GM12874 (cell line): ENCODE results near the gene SMIM33.

Source experiments
- TF ChIP-seq, protein P1 (sequence below): IDR thresholded peaks from 2 replicates; pipeline ENCODE4 v1.5.1; 2011; ENCODE audit warnings: low read depth, mild to moderate bottlenecking, control low read depth, low read length, moderate library complexity; ENCODE audit not compliant: insufficient read depth

Gene SMIM33

DNA sequence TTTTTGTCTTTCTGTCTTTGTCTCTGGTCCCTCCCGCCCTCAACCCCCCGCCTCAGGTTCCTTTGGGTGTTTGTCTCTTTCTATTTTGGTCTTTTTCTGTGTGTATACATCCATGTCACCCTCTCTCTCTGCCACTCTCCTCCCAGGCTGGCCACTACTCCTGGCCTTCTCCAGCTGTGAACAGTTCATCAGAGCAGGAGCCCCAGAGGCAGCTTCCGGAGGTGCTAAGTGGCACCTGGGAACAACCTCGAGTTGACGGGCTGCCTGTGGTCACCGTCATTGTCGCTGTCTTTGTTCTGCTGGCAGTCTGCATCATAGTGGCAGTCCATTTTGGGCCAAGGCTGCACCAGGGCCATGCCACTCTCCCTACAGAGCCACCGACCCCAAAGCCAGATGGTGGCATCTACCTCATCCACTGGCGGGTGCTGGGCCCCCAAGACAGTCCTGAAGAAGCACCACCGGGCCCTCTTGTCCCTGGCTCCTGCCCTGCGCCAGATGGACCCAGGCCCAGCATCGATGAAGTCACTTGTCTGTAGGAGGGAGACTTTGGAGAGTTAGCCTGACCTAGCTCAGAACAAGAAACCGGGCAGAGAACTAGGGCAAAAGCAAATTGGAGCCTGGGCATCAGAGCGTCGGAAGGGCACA, 1.7 kb downstream of the SMIM33 start:
- TF ChIP-seq, protein P1, sequence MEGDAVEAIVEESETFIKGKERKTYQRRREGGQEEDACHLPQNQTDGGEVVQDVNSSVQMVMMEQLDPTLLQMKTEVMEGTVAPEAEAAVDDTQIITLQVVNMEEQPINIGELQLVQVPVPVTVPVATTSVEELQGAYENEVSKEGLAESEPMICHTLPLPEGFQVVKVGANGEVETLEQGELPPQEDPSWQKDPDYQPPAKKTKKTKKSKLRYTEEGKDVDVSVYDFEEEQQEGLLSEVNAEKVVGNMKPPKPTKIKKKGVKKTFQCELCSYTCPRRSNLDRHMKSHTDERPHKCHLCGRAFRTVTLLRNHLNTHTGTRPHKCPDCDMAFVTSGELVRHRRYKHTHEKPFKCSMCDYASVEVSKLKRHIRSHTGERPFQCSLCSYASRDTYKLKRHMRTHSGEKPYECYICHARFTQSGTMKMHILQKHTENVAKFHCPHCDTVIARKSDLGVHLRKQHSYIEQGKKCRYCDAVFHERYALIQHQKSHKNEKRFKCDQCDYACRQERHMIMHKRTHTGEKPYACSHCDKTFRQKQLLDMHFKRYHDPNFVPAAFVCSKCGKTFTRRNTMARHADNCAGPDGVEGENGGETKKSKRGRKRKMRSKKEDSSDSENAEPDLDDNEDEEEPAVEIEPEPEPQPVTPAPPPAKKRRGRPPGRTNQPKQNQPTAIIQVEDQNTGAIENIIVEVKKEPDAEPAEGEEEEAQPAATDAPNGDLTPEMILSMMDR, result no peak

DNA sequence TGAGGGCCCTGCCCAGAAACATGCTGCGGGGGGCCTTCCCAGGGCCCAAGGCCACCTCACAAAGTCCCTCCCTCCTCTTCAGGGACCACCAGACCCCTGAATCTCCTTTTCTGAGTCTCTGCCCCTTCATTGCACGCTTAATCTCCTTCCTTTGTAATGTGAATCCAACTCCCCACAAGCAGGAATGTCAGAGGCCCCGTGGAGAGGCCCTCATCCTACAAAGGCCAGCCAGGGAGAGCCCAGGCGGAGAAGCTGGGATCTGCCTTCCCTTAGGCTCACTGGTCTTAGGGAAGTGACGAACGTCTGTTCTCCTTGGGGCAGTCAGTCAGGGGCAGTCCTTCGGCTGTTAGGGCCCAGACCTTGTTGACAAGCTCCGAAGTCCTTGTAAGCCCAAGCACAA, 2.3 kb downstream of the SMIM33 start:
- TF ChIP-seq, protein P1, result no peak

DNA sequence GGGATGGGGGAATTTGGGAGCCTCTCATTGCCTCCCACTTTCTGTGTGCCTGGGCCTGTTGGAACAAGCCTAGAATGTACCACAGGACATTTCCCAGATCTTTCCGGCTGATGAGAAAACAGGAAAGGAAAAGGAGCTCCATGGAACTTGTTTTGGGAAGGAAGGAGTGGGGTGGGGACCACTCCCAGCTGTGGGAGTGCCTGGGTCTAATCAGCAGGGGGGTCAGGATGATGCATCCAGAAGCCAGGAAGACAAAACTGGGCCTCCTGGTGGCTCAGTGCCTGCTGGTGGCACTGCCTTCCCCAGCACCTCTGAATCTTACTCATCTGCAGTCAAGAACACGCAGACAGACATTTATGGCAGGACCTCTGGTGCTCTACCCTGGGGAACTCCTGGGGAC, 2.8 kb downstream of the SMIM33 start:
- TF ChIP-seq, protein P1, result no peak

DNA sequence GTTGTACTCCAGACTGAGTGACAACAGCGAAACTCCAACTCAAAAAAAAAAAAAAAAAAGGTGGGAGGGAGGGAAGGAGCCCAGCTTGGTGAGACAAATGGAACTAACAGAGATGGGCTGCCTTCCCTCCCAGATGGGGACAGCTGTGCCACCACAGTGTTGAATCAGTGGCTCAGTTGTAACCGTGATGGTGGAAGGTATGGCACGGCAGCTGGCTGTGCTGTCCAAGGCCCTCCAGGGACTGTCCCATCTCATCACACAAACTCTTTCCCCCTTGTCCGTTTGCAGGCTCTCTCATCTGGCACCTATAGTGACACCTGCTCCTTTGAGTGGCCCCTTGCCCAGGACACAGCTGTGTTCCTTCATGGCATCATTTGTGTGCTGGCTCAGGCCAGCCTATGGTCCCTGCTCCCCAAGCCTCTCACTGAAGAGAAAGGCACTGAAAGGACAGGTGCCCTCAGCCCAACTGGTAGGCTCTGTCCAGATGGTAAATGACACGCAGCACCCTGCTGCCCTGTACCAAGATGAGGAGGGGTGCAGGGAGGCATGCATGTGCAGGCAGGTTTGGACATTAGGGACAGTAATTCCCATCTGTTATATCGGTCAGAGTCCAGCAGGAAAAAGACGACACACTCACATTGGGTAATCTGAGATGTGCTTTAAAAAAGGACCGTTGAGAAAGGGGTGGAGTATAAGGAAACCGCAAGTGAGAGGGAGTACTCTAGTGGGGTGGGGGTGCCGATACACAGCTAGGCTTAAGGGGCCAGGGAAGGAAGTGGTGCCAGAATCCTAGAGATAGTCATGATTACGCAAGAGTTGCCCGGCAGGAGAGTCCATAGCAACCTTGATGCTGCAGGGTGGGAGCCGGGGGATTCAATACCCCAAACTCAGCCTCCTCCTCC, 4.3 kb downstream of the SMIM33 start:
- TF ChIP-seq, protein P1, result no peak

DNA sequence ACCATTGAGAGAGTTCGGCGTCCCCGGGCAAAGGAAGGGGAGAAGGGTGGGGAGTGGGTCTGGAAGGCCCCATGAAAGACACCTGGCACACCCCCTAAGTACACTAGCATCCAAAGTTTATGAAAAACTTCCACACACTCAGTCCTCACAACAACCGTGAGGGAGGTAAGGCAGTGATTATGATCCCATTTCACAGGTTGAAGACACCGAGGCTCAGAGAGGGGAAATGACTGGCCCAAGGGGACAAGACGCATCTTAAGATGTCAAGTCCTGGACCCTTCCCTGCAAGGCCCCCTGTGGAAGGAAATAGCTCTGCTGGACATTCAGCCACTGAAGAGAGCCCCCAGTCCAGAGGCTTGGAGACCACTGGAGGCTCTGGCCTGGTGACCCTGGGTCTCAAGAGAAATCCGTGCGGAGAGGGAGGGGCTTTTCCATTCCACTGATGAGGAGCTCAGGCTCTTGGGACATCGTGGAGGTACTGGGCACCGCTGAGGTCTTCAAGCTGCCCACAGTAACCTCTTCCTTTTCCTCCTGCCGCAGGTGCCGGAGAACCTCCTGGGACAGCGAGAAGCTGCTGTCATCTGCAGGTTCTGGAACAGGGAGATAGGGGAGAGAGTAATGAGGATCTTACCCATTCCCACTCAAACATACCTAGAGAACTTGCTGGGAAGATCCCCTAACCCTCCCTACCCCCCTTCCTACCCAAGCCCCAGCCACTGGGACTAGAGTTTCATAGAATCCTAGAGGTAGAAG, 5.2 kb downstream of the SMIM33 start:
- TF ChIP-seq, protein P1, result no peak

DNA sequence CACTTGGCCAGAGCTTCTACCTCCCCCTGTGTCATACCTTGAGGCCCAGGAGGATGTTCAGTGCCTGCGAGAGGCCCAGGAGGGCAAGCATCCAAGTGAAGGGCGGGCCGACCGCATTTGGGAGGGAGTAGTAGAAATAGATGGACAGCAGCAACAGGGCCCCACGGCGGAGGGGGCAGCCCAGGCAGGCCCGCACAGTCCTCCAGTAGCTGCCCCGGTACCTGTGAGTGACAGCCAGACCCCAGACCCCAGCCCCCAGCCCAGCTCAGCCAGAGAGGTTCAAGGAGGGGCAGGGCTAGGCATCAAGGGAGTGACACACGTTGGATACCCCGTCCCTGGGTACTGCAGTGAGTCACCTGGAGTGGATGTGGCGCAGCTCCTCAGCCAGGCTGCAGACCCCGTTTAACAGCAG, 10.3 kb downstream of the SMIM33 start:
- TF ChIP-seq, protein P1, result no peak

DNA sequence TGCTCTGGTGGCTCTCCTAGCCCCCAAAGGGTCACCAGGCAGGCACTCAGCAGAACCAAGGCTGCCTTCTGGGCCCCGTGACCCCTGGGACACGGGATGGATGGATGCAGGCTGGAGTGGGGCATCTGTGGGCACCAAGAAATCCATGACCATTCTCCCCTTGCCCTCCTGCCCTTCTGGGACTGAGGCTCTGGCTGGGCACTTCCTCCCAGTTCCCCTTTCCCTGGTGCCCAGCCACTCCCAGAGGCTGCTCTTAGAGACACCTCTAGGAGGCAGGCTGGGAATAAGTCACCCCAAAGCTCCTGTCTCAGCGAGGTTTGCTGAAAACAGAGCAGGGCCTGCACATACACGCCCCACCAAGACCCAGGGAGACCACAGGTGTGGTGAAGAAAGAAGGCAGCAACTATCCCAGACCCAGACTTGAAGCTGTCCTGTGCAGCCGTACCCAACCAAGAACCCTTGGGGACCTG, 10.8 kb downstream of the SMIM33 start:
- TF ChIP-seq, protein P1, result peak; percentile 20; the same call in 1 of the 2 replicates
